ENCODE measurements around the gene CBLC.

CBLC gene

GRCh38 chr19:44818466-44819031 is 40.9 kb downstream of the CBLC start:
- POLR2A ChIA-PET = no interaction called here
- CTCF ChIA-PET = interaction anchor here (0.7 kb wide), 1 partner anchor 9 kb away, joined by 4 read pairs; the partner anchor contains the start of gene BCAM
- DNase-seq (ENCODE audit: extremely low spot score) = no peak
- TF ChIP-seq CTCF (IDR thresholded peaks at IDR 0.05; ENCODE audit: control extremely low read depth, extremely low read depth, low read depth, missing control alignments) = no peak

GRCh38 chr19:44819246-44819832 is 41.6 kb downstream of the CBLC start:
- ChIA-PET POLR2A (no interaction called here), CTCF (interaction anchor here (0.9 kb wide), 1 partner anchor 11 kb away, joined by 3 read pairs; the partner anchor contains the start of gene BCAM)
- TF ChIP-seq CTCF (IDR thresholded peaks at IDR 0.05; ENCODE audit: control extremely low read depth, extremely low read depth, low read depth, missing control alignments) = no peak
- no peak for DNase-seq (ENCODE audit: extremely low spot score)

DNA sequence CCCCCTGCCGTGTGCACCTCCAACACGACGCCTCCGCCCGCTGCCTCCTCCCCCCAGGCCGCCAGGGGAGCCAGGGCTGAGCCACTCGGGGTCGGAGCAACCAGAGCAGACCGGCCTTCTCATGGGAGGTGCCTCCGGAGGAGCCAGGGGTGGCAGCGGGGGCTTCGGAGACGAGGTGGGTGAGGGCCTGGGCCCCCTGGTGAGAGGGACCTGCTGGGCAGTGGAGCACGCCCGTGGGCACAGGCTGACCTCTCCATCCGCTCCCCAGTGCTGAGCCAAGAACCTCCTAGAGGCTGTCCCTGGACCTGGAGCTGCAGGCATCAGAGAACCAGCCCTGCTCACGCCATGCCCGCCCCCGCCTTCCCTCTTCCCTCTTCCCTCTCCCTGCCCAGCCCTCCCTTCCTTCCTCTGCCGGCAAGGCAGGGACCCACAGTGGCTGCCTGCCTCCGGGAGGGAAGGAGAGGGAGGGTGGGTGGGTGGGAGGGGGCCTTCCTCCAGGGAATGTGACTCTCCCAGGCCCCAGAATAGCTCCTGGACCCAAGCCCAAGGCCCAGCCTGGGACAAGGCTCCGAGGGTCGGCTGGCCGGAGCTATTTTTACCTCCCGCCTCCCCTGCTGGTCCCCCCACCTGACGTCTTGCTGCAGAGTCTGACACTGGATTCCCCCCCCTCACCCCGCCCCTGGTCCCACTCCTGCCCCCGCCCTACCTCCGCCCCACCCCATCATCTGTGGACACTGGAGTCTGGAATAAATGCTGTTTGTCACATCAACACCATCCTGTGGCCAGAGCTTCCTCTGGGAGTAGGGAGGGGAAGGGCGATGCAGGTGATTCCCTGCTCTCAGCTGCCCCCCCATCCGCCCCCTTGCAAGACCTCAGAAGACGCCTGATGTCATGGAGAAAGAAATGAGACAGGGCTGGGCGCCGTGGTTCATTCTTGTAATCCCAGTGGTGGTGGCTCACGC is 43.2 kb downstream of the CBLC start:
- CTCF ChIA-PET = interaction anchor here (1.1 to 1.2 kb wide), 2 partner anchors 21 to 167 kb away, joined by 3 read pairs; no protein-coding TSS in a partner anchor
- TF ChIP-seq CTCF (IDR thresholded peaks at IDR 0.05; ENCODE audit: control extremely low read depth, extremely low read depth, low read depth, missing control alignments) = no peak
- DNase-seq (ENCODE audit: extremely low spot score) = no peak
- POLR2A ChIA-PET = no interaction called here

DNA sequence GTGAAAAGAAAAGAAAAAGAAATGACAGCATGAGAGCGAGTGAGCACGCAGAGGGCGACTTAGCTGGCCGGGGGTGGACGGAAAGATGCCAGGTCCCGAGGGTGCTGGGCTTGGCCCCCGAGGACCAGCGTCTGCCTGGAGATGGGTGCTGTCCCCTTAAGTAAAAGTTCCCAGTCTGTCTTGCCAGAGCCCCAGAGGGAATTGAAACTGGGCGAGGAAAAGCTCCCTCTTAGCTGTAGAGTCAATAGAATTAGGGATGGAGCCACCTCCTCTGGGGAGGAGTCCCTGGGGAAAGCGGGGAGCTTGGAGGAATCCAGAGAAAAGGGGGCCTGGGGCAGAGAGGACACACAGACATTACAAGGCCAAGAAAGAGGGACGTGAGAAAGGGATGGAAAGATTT is 44.5 kb downstream of the CBLC start:
- no peak for TF ChIP-seq CTCF (IDR thresholded peaks at IDR 0.05; ENCODE audit: control extremely low read depth, extremely low read depth, low read depth, missing control alignments)
- no peak for DNase-seq (ENCODE audit: extremely low spot score)
- ChIA-PET CTCF (interaction anchor here (0.9 to 1.6 kb wide), 3 partner anchors 12 to 134 kb away, joined by 3 read pairs; no protein-coding TSS in a partner anchor), POLR2A (no interaction called here)

DNA sequence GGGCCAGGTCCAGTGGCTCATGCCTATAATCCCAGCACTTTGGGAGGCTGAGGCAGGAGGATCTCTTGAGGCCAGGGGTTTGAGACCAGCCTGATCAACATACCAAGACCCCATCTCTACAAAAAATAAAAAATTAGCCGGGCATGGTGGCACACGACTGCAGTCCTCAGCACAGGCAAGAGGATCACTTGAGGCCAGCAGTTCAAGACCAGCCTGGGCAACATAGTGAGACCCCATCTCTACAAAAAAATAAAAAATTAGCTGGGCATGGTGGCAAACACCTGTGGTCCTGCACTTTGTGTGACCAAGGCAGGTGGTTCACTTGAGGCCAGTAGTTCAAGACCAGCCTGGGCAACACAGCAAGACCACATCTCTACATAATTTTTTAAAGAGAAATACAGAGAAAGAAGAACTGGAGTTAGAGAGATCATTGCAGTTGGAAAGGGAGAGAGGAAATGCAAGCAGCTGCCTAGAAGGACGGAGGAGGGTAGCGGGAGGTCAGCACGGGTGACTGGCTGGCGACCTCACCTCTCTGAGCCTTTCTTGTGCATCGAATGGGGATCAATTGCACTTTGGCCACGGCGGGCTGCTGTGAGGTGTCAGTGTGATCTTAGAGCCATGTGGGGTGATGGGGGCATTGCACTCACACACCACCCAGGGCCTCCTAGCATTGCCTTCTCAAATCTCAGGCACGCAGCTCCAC is 45.1 kb downstream of the CBLC start:
- CTCF ChIA-PET = interaction anchor here (0.9 to 1.6 kb wide), 3 partner anchors 11 to 134 kb away, joined by 3 read pairs; no protein-coding TSS in a partner anchor
- no peak for TF ChIP-seq CTCF (IDR thresholded peaks at IDR 0.05; ENCODE audit: control extremely low read depth, extremely low read depth, low read depth, missing control alignments)
- POLR2A ChIA-PET = no interaction called here
- DNase-seq (ENCODE audit: extremely low spot score) = no peak

DNA sequence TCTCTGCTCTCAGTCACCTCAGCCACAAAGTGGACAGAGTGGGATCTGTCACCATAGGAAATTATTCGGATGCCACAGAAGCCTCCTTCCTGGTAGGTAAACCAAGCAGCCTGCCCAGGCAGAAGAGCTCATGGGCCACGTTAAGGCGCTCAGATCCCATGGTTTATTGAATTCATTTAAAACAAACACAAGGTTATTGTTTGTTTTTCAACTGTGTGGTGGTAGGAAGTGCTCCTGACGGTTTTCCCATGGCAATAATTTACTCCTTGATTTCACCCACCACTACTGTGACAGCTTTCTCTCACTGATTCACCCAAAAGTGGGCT is 45.6 kb downstream of the CBLC start:
- ChIA-PET CTCF (interaction anchor here (1.6 kb wide), 1 partner anchor 135 kb away, joined by 3 read pairs; no protein-coding TSS in a partner anchor), POLR2A (no interaction called here)
- DNase-seq (ENCODE audit: extremely low spot score) = no peak
- TF ChIP-seq CTCF (IDR thresholded peaks at IDR 0.05; ENCODE audit: control extremely low read depth, extremely low read depth, low read depth, missing control alignments) = no peak
